NCI-H510A treated with DMSO at 0.1 percent for 48 hours (cell line): ENCODE data around the gene SNRNP200.

Experiments
- DNase-seq: peaks from one replicate; lab custom pipeline; 2025; lab: John Stamatoyannopoulos, UW

Gene SNRNP200

GRCh38 chr2:96305091-96305978, at the start of gene SNRNP200:
Gene SNRNP200 (minus strand): TSS chr2:96305546. CDS start chr2:96305437, 109 bp downstream.
- peak; percentile 77 for DNase-seq

GRCh38 chr2:96354492-96354891, 49.1 kb upstream of the SNRNP200 start:
- DNase-seq, result no peak

- DNase-seq, result no peak
These were observed 48.3 kb upstream of the SNRNP200 start for GRCh38 chr2:96353606-96354101.

- peak; percentile 95 for DNase-seq
These were observed 47.8 kb upstream of the SNRNP200 start for GRCh38 chr2:96353032-96353561.

- no peak for DNase-seq
These were observed 42.0 kb upstream of the SNRNP200 start for GRCh38 chr2:96347395-96347794.

- no peak for DNase-seq
These were observed 40.6 kb upstream of the SNRNP200 start for GRCh38 chr2:96345868-96346462.

- no peak for DNase-seq
These were observed 40.1 kb upstream of the SNRNP200 start for GRCh38 chr2:96345438-96345837.

GRCh38 chr2:96344011-96344410, 38.7 kb upstream of the SNRNP200 start:
- no peak for DNase-seq

- DNase-seq, result no peak
These were observed 36.7 kb upstream of the SNRNP200 start for GRCh38 chr2:96342085-96342484.

GRCh38 chr2:96341641-96342040, 36.3 kb upstream of the SNRNP200 start:
- no peak for DNase-seq

GRCh38 chr2:96340493-96341414, 35.4 kb upstream of the SNRNP200 start:
- DNase-seq, result no peak

GRCh38 chr2:96336873-96337272, 31.5 kb upstream of the SNRNP200 start:
- DNase-seq, result no peak

GRCh38 chr2:96336104-96336775, 30.9 kb upstream of the SNRNP200 start:
- no peak for DNase-seq

- DNase-seq, result no peak
These were observed 28.4 kb upstream of the SNRNP200 start for GRCh38 chr2:96333708-96334107.

- DNase-seq, result peak; percentile 3
These were observed 25.1 kb upstream of the SNRNP200 start for GRCh38 chr2:96330407-96330806.

- DNase-seq, result no peak
These were observed 24.5 kb upstream of the SNRNP200 start for GRCh38 chr2:96329874-96330273.

- DNase-seq, result no peak
These were observed 24.1 kb upstream of the SNRNP200 start for GRCh38 chr2:96329456-96329855.

- DNase-seq, result no peak
These were observed 21.9 kb upstream of the SNRNP200 start for GRCh38 chr2:96326990-96327820.

- DNase-seq, result no peak
These were observed 21.2 kb upstream of the SNRNP200 start for GRCh38 chr2:96326564-96326963.

- DNase-seq, result no peak
These were observed 20.5 kb upstream of the SNRNP200 start for GRCh38 chr2:96325884-96326255.
